Measurements from ENCODE around the gene AKAP7. TPM values are rescaled to one million over a fixed set of nuclear protein-coding genes. Genes with fewer than 3 reads are reported as not detected.

AKAP7 gene
- 4.5 and 5.6 TPM in 2 replicates for total RNA-seq

DNA sequence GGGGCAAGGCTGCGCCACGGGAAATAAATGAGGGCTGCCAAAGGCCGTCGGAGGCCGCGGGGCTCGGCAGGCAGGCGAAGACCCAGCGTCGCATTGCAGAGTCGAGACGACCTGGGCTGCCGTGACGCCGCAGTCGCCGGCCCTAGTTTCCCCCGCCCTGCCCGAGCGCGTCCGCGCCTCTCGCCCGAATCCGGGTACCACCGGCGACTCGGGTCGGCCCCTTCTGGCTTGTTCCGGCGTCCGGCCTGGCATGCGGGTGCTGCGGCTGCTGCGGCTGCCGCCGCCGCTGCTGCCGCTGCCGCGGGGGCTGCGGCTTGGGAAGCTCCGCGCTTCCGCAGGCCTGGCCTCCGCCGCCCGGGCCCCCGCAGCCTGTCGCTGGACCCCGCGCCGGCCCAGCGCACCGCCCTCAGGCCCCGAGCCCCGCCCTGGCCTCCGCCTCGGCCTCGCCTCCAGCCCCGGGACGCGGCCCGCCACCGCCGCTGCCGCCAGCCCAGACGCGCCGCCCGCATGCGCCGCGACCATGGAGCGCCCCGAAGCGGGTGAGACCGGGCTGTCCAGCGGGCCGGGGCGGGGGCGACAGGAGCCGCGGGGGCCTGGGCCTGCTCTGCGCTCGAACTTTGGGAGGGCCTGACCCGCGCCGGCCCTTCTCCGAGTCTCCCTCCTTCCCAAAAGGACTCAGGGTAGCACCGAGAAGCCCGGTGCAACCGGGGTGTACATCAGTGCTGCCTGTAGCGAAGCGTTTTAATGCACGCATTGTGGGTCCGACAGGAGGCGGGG is at the start of gene AKAP7:
Gene AKAP7 (plus strand): TSS at position 224 of the 777 bp plus-strand sequence. CDS start 297 bp downstream, at position 521.

Other genes with a start within 250 kb of the AKAP7 start
- gene EPB41L2, start 72.2 kb upstream of the AKAP7 start, total RNA-seq: 116 and 161 TPM in 2 replicates

All from thoracic aorta endothelial cell (primary cell).